Endodermal cell (in vitro differentiated cells): ENCODE data around the gene PLPP7. TPM values are rescaled to one million over a fixed set of nuclear protein-coding genes. Genes with fewer than 3 reads are reported as not detected.

Experiments used
- DNase-seq: peaks from one replicate; pipeline ENCODE4 v3.0.0-alpha.2; 2017
- H3K27ac ChIP-seq: 2 replicates; pipeline ENCODE4 v1.5.1; 2013; ENCODE audit warnings: mild to moderate bottlenecking, low read depth, low read length, moderate library complexity
- H3K27me3 ChIP-seq: 2 replicates; pipeline ENCODE4 v1.6.1; 2013; ENCODE audit warnings: mild to moderate bottlenecking, low read length, moderate library complexity; ENCODE audit not compliant: insufficient read depth, control insufficient read depth, poor library complexity, severe bottlenecking
- H3K36me3 ChIP-seq: 2 replicates; pipeline ENCODE4 v1.7.0; 2013; ENCODE audit warnings: mild to moderate bottlenecking, low read length, moderate library complexity; ENCODE audit not compliant: control insufficient read depth, insufficient read depth
- H3K4me1 ChIP-seq: one replicate; pipeline ENCODE4 v1.7.0; 2013; ENCODE audit warnings: low read length; ENCODE audit not compliant: control insufficient read depth, insufficient read depth
- H3K4me3 ChIP-seq: 2 replicates; pipeline ENCODE4 v1.5.1; 2013; ENCODE audit warnings: mild to moderate bottlenecking, low read length, moderate library complexity
- H3K9ac ChIP-seq: 2 replicates; pipeline ENCODE4 v1.6.1; 2013; ENCODE audit warnings: mild to moderate bottlenecking, low read length, moderate library complexity; ENCODE audit not compliant: poor library complexity, severe bottlenecking; ENCODE audit errors: extremely low read depth
- H3K9me3 ChIP-seq: 2 replicates; pipeline ENCODE4 v1.6.1; 2013; ENCODE audit warnings: mild to moderate bottlenecking, low read length, moderate library complexity; ENCODE audit not compliant: control insufficient read depth
- H3K27ac Mint-ChIP-seq: 2 replicates; pipeline ENCODE4 v1.8.0; 2020; ENCODE audit warnings: mixed read lengths
- H3K27me3 Mint-ChIP-seq: 2 replicates; pipeline ENCODE4 v1.8.0; 2021; ENCODE audit warnings: mild to moderate bottlenecking, mixed read lengths; ENCODE audit not compliant: insufficient read depth
- H3K36me3 Mint-ChIP-seq: 2 replicates; pipeline ENCODE4 v1.8.0; 2020; ENCODE audit warnings: low read depth, mixed read lengths
- H3K4me1 Mint-ChIP-seq: 2 replicates; pipeline ENCODE4 v1.8.0; 2020; ENCODE audit warnings: mixed read lengths
- H3K4me3 Mint-ChIP-seq: 2 replicates; pipeline ENCODE4 v1.8.0; 2020; ENCODE audit warnings: mild to moderate bottlenecking, moderate library complexity, mixed read lengths
- H3K9me3 Mint-ChIP-seq: 2 replicates; pipeline ENCODE4 v1.8.0; 2020; ENCODE audit warnings: mild to moderate bottlenecking, mixed read lengths
- CTCF ChIP-seq: fragments of 200-600 bp; sonication (generic); conservative IDR thresholded peaks from 2 replicates; pipeline ENCODE4 v1.5.0; 2021; ENCODE audit warnings: antibody characterized with exemption, mild to moderate bottlenecking
- WGBS, 2 experiments: methylation state at CpG; one replicate each; pipeline versions ENCODE4 v1.1.5 to v1.1.7; 2013; ENCODE audit warnings: missing lambda C conversion rate in 2 of 2, mixed read lengths in 1 of 2; ENCODE audit not compliant: insufficient coverage in 1 of 2, insufficient read length in 1 of 2; 5-methylcytosine and 5-hydroxymethylcytosine counted together
- total RNA-seq, 2 donors: library from RNA; stranded (reverse); fragmentation: NEBNext Ultra II Directional in 1 of 2; extraction: Animal tissue kit (Norgen Biotek cat#: 25700) in 1 of 2; gene quantifications; 2 replicates in 1 of 2; 3 replicates in 1 of 2; pipeline ENCODE4 v1.2.1, GENCODE V29; 2021

The PLPP7 gene
- total RNA-seq, 2 donors from 2014 or later = 4.1 to 5.6 TPM

- WGBS, 2 experiments = 72 to 84% methylated on average over 5 to 9 of the region's 9 CpGs
- Mint-ChIP-seq H3K27me3 (peaks cover 8% of the 10 kb centered on the region), H3K4me3 (no peak overlapping the region), H3K4me1 (peaks cover 4% of the 10 kb centered on the region), H3K27ac (no peak overlapping the region), H3K36me3 (no peaks in the 10 kb centered on the region), H3K9me3 (no peaks in the 10 kb centered on the region)
- Histone ChIP-seq H3K27me3 (no peaks in the 10 kb centered on the region), H3K9ac (no peak overlapping the region), H3K4me3 (no peak overlapping the region), H3K36me3 (no peaks in the 10 kb centered on the region), H3K27ac (no peak overlapping the region), H3K9me3 (no peaks in the 10 kb centered on the region), H3K4me1 (no peaks in the 10 kb centered on the region)
- no peak for TF ChIP-seq CTCF
- DNase-seq = no peak
Observed at GRCh38 chr9:131288217-131288616, 1.3 kb upstream of the PLPP7 start.

GRCh38 chr9:131290036-131290766, 678 bp downstream of the PLPP7 start:
- peaks cover 4% of the 10 kb centered on the region for H3K4me1 Mint-ChIP-seq
- no peak for DNase-seq

GRCh38 chr9:131290767-131291370, 1.3 kb downstream of the PLPP7 start:
- Mint-ChIP-seq H3K4me3 (no peak overlapping the region), H3K4me1 (peaks cover 4% of the 10 kb centered on the region), H3K27me3 (no peaks in the 10 kb centered on the region), H3K36me3 (peaks cover 2% of the 10 kb centered on the region), H3K27ac (no peak overlapping the region), H3K9me3 (no peaks in the 10 kb centered on the region)
- DNase-seq = no peak
- Histone ChIP-seq H3K9me3 (no peaks in the 10 kb centered on the region), H3K36me3 (no peaks in the 10 kb centered on the region), H3K9ac (no peak overlapping the region), H3K4me1 (no peaks in the 10 kb centered on the region), H3K4me3 (no peak overlapping the region), H3K27me3 (no peaks in the 10 kb centered on the region), H3K27ac (no peak overlapping the region)
- WGBS, 2 experiments = 94 to 95% methylated on average over 6 to 17 of the region's 17 CpGs
- TF ChIP-seq CTCF = no peak

More at GRCh38 chr9:131290036-131290766, 678 bp downstream of the PLPP7 start:
- WGBS, 2 experiments = 91 to 94% methylated on average over 23 to 34 of the region's 34 CpGs
- Mint-ChIP-seq H3K36me3 (no peaks in the 10 kb centered on the region), H3K27ac (no peak overlapping the region), H3K9me3 (no peaks in the 10 kb centered on the region), H3K4me3 (peak overlapping the region; percentile 32), H3K27me3 (no peaks in the 10 kb centered on the region)
- H3K9ac ChIP-seq = no peak overlapping the region
- no peak overlapping the region for H3K4me3 ChIP-seq
- no peaks in the 10 kb centered on the region for H3K27me3 ChIP-seq
- H3K9me3 ChIP-seq = no peaks in the 10 kb centered on the region
- H3K27ac ChIP-seq = peak overlapping the region; percentile 86
- no peaks in the 10 kb centered on the region for H3K4me1 ChIP-seq
- no peaks in the 10 kb centered on the region for H3K36me3 ChIP-seq
- TF ChIP-seq CTCF = no peak
